Limb (tissue), 2 donors: ENCODE results near the gene NKAP.
A peak's percentile ranks its signal among the peaks of the same experiment; 100 is the strongest.
"Not testable (repeated sequence)": the region's sequence is repeated elsewhere in the genome, so short reads cannot be mapped to it uniquely, and the experiment has no call there.

ENCODE experiments used
- DNase-seq, 2 donors: peaks; one replicate each; pipeline ENCODE4 v3.0.0-alpha.2; 2016; ENCODE audit errors: extremely low spot score in 2 of 2

Gene NKAP

GRCh38 chrX:119943185-119943988 lies at the start of gene NKAP:
Gene NKAP (minus strand): TSS chrX:119943751. CDS start chrX:119943605, 146 bp downstream.
- DNase-seq = peak; percentile 80 to 87

- no peak for DNase-seq
Measured at GRCh38 chrX:119991005-119991787, 47.6 kb upstream of the NKAP start.

- DNase-seq = no peak
Measured at GRCh38 chrX:119990556-119991004, 47.0 kb upstream of the NKAP start.

- DNase-seq = no peak
Measured at GRCh38 chrX:119989905-119990555, 46.5 kb upstream of the NKAP start.

GRCh38 chrX:119986203-119986602 lies 42.7 kb upstream of the NKAP start:
- DNase-seq = no peak

GRCh38 chrX:119984652-119985051 lies 41.1 kb upstream of the NKAP start:
- DNase-seq = no peak

- no peak for DNase-seq
Measured at GRCh38 chrX:119983494-119983893, 39.9 kb upstream of the NKAP start.

GRCh38 chrX:119982145-119982544 lies 38.6 kb upstream of the NKAP start:
- DNase-seq = no peak

- no peak for DNase-seq
Measured at GRCh38 chrX:119981286-119982070, 37.9 kb upstream of the NKAP start.

- not testable (repeated sequence) for DNase-seq
Measured at GRCh38 chrX:119977172-119977571, 33.6 kb upstream of the NKAP start.

GRCh38 chrX:119971184-119971583 lies 27.6 kb upstream of the NKAP start:
- no peak for DNase-seq

GRCh38 chrX:119970574-119970973 lies 27.0 kb upstream of the NKAP start:
- no peak for DNase-seq

GRCh38 chrX:119966837-119967236 lies 23.3 kb upstream of the NKAP start:
- DNase-seq = not testable (repeated sequence)

- DNase-seq = no peak
Measured at GRCh38 chrX:119960625-119961024, 17.1 kb upstream of the NKAP start.

GRCh38 chrX:119955807-119956570 lies 12.4 kb upstream of the NKAP start:
- not testable (repeated sequence) for DNase-seq

GRCh38 chrX:119954374-119954773 lies 10.8 kb upstream of the NKAP start:
- DNase-seq = no peak

GRCh38 chrX:119948381-119948780 lies 4.8 kb upstream of the NKAP start:
- DNase-seq = no peak

- no peak for DNase-seq
Measured at GRCh38 chrX:119945481-119945880, 1.9 kb upstream of the NKAP start.

- no peak for DNase-seq
Measured at GRCh38 chrX:119942831-119943184, 743 bp downstream of the NKAP start.

GRCh38 chrX:119942173-119942819 lies 1.3 kb downstream of the NKAP start:
- DNase-seq = no peak
